NOMO-1 treated with dmso at 0.1 percent for 144 hours (cell line): ENCODE measurements around the gene TREM2.
"Not testable (repeated sequence)": the region's sequence is repeated elsewhere in the genome, so short reads cannot be mapped to it uniquely, and the experiment has no call there.

Experiments
- DNase-seq: peaks from one replicate; lab custom pipeline; 2025; ENCODE audit not compliant: unreplicated experiment; lab: John Stamatoyannopoulos, UW

The TREM2 gene

GRCh38 chr6:41156001-41156400 lies 6.9 kb downstream of the TREM2 start:
- no peak for DNase-seq

- no peak for DNase-seq
Measured at GRCh38 chr6:41155132-41155805, 7.6 kb downstream of the TREM2 start.

- DNase-seq = no peak
Measured at GRCh38 chr6:41153992-41154625, 8.8 kb downstream of the TREM2 start, which contains the start of gene TREML1. TREML1 (minus strand) TSS chr6:41154347; CDS start chr6:41154288, 59 bp downstream.

GRCh38 chr6:41153451-41153850 lies 9.5 kb downstream of the TREM2 start:
- no peak for DNase-seq

GRCh38 chr6:41150671-41151070 lies 12.2 kb downstream of the TREM2 start:
- DNase-seq = no peak

GRCh38 chr6:41147917-41148316 lies 15.0 kb downstream of the TREM2 start:
- DNase-seq = no peak

- no peak for DNase-seq
Measured at GRCh38 chr6:41136911-41137310, 26.0 kb downstream of the TREM2 start.

- no peak for DNase-seq
Measured at GRCh38 chr6:41135062-41135832, 27.7 kb downstream of the TREM2 start.

GRCh38 chr6:41132254-41132653 lies 30.7 kb downstream of the TREM2 start:
- DNase-seq = no peak

- no peak for DNase-seq
Measured at GRCh38 chr6:41125282-41125681, 37.6 kb downstream of the TREM2 start.

GRCh38 chr6:41122918-41123317 lies 40.0 kb downstream of the TREM2 start:
- no peak for DNase-seq

- DNase-seq = no peak
Measured at GRCh38 chr6:41122373-41122772, 40.5 kb downstream of the TREM2 start.

GRCh38 chr6:41120058-41120457 lies 42.9 kb downstream of the TREM2 start:
- DNase-seq = no peak

- DNase-seq = no peak
Measured at GRCh38 chr6:41119508-41119907, 43.4 kb downstream of the TREM2 start.

GRCh38 chr6:41115027-41115426 lies 47.9 kb downstream of the TREM2 start:
- DNase-seq = not testable (repeated sequence)

GRCh38 chr6:41111017-41111416 lies 51.9 kb downstream of the TREM2 start:
- DNase-seq = no peak
